ENCODE data around the gene DNAH11. TPM values are rescaled to one million over a fixed set of nuclear protein-coding genes. Genes with fewer than 3 reads are reported as not detected.
A peak's percentile ranks its signal among the peaks of the same experiment; 100 is the strongest.

Gene DNAH11
- total and polyA plus RNA-seq, 9 of the 15 experiments (the other 6 are each of a cell fraction or from before 2014, with no cell fraction given): under 0.01 TPM; not detected in 7

DNA sequence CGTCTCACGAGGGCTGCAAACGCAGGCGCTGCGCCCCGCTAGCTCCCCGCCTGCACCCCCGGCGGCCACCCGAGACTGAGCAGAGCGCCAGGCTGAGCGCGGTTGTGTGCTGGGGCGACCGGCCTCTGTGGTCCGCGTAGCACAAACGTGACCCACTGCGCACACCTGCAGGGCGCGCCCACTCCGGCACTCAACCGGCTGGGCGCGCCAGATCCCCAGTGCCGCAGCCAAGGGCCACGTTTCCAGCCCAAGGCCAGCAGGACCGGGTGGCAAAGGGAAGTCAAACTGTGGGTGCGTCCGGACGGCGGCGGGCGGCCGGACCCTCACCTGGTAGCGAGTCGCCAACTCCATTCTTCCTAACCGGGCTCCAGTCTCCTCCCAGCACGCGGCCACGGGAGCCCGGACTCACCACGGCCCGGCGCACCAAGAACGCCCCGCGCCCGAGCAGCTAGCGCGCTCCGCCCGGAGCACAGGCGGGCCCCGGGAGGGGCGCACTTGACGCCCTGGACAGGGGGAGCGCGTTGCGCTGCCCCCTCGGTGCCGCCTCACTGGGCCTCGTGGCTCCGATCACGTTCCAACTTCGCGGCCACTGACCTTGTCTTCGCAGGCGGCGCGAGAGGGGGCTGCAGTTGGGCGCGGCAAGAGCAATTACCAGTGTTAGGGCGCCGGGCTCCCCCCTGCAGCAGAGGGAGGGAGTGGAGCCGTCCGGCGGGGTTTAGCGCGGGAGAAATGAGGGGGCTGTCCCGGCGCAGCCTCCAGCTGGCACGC is 402.8 kb downstream of the DNAH11 start, which contains the start of gene CDCA7L (continued):
- TF ChIP-seq SMAD4 (CRISPR knock-in tag; conservative IDR thresholded peaks at IDR 0.05) (peak; percentile 30; the same call in 1 of the 2 replicates), MCM5 (IDR thresholded peaks at IDR 0.05; ENCODE audit: low read depth) (no peak), ZNF778 (CRISPR knock-in tag; IDR thresholded peaks at IDR 0.05) (no peak), CHAMP1 (IDR thresholded peaks at IDR 0.05) (no peak), MAFF (IDR thresholded peaks at IDR 0.05; ENCODE audit: low read length) (no peak), PRMT5 (CRISPR knock-in tag; IDR thresholded peaks at IDR 0.05) (no peak), ZNF79 (CRISPR knock-in tag; IDR thresholded peaks at IDR 0.05; ENCODE audit: low read depth) (no peak), ZKSCAN1 (IDR thresholded peaks at IDR 0.05; ENCODE audit: low read depth, low read length) (no peak), ZNF311 (CRISPR knock-in tag; IDR thresholded peaks at IDR 0.05) (no peak), ETS2 (tag; IDR thresholded peaks at IDR 0.05; ENCODE audit: borderline replicate concordance, poor library complexity, severe bottlenecking) (no peak), GABPA (tag; conservative IDR thresholded peaks at IDR 0.05; ENCODE audit: low read depth) (no peak), HDAC2 (IDR thresholded peaks at IDR 0.05) (no peak), ZFPM2 (CRISPR knock-in tag; IDR thresholded peaks at IDR 0.05) (no peak), PRDM10 (IDR thresholded peaks at IDR 0.05; ENCODE audit: partially characterized antibody) (peak; percentile 99), NRF1 (conservative IDR thresholded peaks at IDR 0.05 in 1 of 2, IDR thresholded peaks at IDR 0.05 in 1 of 2) (peak; percentile 6 to 34; a peak in 1 of 4 replicates), ZNF354B (CRISPR knock-in tag; IDR thresholded peaks at IDR 0.05) (no peak), ARID1B (IDR thresholded peaks at IDR 0.05) (no peak), ZSCAN32 (CRISPR knock-in tag; IDR thresholded peaks at IDR 0.05) (no peak), NUFIP1 (IDR thresholded peaks at IDR 0.05; ENCODE audit: partially characterized antibody) (peak; percentile 37), ZNF436 (CRISPR knock-in tag; IDR thresholded peaks at IDR 0.05) (no peak), KAT8 (IDR thresholded peaks at IDR 0.05; ENCODE audit: low read depth) (no peak)
- TF ChIP-seq, protein P1, sequence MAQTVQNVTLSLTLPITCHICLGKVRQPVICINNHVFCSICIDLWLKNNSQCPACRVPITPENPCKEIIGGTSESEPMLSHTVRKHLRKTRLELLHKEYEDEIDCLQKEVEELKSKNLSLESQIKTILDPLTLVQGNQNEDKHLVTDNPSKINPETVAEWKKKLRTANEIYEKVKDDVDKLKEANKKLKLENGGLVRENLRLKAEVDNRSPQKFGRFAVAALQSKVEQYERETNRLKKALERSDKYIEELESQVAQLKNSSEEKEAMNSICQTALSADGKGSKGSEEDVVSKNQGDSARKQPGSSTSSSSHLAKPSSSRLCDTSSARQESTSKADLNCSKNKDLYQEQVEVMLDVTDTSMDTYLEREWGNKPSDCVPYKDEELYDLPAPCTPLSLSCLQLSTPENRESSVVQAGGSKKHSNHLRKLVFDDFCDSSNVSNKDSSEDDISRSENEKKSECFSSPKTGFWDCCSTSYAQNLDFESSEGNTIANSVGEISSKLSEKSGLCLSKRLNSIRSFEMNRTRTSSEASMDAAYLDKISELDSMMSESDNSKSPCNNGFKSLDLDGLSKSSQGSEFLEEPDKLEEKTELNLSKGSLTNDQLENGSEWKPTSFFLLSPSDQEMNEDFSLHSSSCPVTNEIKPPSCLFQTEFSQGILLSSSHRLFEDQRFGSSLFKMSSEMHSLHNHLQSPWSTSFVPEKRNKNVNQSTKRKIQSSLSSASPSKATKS (CRISPR knock-in tag; IDR thresholded peaks at IDR 0.05): no peak

All from K562 (cell line).